GM21528 (cell line): Measurements from ENCODE around the gene MYH13.

Source experiments
- ATAC-seq: cut with Tn5 transposase; IDR thresholded peaks from one replicate; pipeline ENCODE4 v1.9.1; 2021; ENCODE audit warnings: mild to moderate bottlenecking, moderate library complexity; ENCODE audit not compliant: unreplicated experiment, low FRiP score

MYH13 gene

DNA sequence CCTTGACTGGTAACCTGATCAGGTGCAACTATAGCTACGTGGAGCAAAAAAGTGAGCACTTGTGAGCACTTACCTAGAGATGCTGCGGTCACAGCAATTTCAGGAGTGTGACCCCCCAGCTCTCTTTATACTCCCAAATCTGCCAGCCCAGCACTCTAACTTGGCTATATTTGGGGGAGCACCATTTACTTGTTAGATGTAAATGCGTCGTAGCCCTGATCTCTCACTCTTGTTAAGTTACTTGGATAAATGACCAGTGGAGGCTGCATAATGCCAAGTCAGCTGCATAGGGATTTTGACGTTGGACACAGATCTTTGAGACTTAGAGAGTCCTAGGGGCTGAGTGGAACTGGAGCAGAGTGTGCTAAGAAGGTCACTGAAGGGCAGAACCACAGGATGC is at the start of gene MYH13:
MYH13 (minus strand) TSS at position 101 of the 400 bp plus-strand sequence. CDS start 8,476 bp downstream, outside the sequence.
- ATAC-seq: no peak

DNA sequence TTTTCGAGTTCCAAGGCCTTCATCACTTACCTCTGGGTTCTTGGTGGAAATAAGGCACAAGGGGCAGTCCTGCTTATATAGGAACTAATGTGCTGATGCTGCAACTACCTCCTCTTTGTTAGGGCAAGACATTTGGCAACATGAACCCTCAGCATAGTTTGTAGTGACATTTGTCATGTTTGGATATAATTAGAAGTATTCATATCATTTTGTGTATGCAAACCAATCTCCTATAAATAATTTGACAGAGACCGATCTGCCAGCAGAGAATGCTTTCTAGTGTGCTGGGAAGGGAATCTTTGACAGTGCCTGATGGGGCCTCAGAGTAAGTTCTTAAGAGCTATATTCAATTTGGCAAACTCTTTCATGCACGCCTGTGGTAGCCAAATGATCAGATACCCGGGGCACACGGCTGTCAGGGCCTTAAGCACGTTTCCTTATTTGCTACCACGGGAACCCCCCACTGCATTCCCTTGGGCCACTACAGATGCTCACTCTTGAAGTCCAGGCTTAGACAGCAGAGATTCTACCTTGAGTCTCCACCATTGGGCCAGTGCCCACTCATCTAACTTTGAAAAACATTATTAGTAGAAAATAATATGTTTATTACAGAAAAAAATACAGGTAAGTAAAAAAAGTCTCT is 49.2 kb upstream of the MYH13 start, which contains the start of gene MYH8:
MYH8 (minus strand) TSS at position 51 of the 643 bp plus-strand sequence. CDS start 1,723 bp downstream, outside the sequence.
- no peak for ATAC-seq

DNA sequence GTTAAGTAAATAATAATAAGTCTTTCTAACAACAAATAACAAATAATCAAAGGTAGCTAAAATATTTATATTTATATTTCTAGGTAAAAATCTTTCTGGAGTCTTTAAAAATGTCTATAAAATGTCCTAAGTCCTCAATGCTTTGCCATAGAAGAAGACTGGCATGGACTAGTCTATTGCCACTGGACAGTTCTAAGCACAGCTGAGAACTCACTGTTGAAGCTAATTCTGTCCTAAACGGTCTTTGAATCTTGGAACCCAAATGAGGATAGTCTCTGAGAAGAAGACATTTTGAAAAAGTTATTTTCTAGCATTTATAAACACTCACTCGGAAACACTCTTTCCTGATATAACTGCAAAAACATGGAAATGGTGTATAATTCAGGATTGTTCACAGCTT is 48.4 kb upstream of the MYH13 start:
- ATAC-seq: no peak

GRCh38 chr17:10420811-10421210 is 48.0 kb upstream of the MYH13 start:
- no peak for ATAC-seq

GRCh38 chr17:10417431-10417830 is 44.6 kb upstream of the MYH13 start:
- ATAC-seq: no peak

- no peak for ATAC-seq
Observed at GRCh38 chr17:10415161-10415560, 42.4 kb upstream of the MYH13 start.

GRCh38 chr17:10403589-10403988 is 30.8 kb upstream of the MYH13 start:
- no peak for ATAC-seq

DNA sequence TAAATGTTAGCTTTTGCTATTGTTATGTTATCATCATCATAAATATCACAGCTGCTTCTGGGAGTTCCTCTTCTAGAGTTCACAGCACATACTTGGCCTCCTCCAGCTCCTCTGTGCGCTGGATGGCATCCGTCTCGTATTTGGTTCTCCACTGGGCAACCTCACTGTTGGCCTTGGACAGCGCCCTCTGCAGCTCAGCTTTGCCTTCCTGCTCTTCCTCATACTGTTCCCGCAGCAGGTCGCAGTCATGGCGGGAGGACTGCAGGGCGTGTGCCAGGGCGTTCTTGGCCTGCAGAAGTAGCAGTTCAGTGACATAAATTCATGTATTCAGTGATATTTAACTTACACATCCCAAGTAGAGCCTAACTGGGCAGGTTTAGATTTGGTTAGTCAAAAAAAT is 25.5 kb upstream of the MYH13 start:
- no peak for ATAC-seq

DNA sequence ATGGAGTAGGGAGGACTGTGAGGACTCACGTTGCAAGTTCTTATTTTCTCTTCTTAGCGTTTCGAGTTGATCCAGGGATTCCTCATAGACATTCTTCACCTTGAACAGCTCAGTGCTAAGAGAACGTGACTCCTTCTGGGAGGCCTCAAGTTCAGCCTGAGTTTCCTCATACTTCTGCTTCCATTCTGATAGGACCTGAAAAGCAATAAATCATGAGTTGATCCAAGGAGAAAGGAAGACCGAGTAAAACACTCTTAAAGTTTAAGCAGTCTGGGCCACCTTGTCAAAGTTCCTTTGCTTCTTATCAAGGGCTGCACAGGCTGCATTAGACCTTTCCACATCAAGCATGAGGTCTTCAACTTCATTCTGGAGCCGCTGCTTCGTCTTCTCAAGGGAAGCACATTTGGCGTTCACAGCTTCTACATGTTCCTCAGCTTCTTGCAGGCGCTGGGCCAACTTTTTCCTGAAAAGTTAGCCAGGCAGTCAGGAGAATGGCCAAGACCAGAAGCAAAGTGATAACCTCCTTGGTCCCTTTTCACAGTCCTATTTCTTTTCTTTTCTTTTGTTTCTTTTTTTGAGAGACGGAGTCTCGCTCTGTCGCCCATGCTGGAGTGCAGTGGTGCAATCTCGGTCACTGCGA is 23.8 kb upstream of the MYH13 start:
- ATAC-seq: no peak

DNA sequence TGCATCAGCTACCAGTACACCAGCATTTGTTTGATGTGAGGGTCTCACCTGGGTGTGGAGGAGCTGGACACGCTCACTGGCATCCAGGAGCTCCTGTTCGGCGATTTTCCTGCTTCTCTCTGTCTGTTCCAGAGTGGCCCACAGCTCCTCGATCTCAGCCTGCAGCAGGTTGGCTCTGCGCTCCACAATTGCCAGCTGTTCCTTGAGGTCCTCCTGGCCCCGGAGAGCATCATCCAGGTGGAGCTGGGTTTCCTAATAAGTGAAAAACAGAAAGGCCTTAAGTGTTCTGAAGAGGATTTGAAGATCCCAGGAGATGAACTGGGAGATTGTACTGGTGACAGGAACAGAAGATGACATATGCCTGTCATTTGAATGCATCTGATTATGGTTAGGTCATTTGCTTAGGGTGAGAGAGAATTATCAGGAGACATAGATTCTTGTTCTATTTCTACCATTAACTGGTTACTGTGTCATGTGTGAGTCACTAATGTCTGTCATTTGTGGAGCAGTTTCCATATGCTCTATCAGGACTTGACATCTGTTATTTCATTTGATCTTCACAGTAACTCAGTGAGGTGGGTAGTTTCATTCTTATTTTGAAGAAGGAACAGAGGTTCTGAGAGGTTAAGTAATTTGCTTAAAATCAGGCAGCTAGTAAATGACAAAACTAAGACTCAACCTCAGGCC is 21.5 kb upstream of the MYH13 start:
- no peak for ATAC-seq

DNA sequence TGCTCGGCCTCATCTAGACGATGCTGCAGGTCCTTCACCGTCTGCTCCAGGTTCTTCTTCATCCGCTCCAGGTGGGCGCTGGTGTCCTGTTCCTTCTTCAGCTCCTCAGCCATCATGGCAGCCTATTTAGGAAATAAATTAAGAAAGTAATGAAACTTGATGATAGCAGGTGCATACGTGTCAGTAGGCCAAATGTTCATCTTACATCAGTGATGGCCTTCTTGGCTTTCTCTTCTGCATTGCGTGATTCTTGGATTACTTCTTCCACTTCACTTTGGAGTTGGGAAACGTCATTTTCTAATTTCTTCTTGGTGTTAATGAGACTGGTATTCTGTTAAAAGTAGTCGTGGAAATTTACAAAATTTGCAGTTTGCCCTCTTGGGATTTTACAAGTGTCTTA is 20.1 kb upstream of the MYH13 start:
- no peak for ATAC-seq

DNA sequence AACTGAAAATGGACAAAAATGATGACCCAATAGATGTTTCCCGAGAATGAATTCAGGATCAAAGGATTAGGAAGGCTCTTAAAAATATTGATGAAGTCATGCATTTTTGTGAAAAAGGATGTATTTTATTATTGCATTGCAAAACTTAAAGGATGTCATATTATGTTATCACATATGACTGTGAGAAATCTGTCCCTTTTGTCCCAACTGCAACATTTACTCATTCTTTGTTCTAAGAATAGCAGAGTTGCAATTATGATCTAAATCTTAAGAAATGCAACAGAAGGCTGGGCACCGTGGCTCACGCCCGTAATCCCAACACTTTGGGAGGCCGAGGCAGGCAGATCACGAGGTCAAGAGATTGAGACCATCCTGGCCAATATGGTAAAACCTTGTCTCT is 13.1 kb upstream of the MYH13 start:
- ATAC-seq: no peak

DNA sequence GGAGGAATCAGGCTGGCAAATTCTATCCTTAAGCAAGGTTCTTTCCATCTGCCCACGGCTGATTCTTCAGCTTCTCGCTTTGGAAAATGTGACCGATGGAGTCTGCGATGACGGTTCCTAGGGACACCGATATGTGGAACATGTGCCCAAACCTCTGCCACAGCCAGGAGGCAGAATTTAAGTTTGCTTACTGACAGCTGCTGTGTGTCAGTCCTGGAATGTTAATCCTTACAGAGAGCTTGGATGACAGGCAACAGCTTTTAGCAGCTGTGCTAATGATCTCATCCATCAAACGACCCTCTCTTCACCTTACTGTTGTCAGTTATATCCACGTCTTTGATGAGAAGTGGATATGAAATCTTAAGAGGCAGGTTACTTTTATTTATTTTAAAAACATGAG is 11.4 kb upstream of the MYH13 start:
- no peak for ATAC-seq

GRCh38 chr17:10380631-10381408 is 8.0 kb upstream of the MYH13 start:
- ATAC-seq: no peak

DNA sequence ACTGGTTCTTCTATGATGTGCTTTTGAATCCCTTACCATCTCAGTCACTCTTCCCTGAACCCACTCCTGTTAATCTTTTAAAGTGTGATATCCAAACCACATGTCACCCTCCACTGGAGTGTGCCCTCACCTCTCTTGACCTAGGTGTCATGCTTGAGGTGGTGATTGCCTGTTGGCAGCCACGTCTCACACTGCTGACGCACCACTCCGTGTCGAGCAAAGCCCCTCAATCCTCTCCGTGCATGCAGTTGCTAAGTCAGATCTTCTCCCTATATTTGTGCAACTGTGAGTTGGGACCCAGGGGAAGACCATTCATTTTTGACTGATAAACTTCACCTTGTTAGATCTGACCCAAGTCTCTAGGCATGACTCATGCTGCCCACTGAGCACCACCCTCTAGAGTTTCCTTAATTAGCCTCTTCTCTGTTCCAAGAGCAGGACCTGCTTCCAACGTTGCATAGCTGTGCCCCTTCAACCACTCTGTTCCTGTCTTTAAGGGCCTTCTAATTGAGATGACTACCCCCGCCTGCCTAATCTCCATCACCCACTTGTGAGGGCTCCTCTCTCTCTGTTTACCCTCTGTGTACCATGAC is 2.7 kb downstream of the MYH13 start:
- ATAC-seq: no peak

GRCh38 chr17:10369239-10369638 is 3.6 kb downstream of the MYH13 start:
- ATAC-seq: no peak

DNA sequence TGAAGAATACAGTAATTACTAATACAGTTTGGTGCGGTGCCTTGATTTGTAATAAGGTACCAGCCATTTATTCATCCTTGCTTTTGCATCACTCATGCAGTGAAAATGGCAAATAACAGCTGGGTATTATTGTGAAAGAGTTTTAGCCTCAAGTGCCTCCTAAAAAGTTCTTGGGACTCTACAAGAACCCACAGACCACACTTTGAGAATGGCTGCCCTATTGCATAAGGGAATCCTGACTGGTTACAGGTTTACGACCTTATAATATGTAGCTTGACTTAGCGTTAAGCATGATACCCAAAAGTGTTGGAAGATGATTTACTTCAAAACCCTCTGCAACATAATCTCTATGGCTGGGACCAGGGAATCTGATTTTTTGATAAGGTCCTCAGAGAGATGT is 4.2 kb downstream of the MYH13 start:
- ATAC-seq: no peak

- no peak for ATAC-seq
Observed at GRCh38 chr17:10360578-10360977, 12.2 kb downstream of the MYH13 start.

DNA sequence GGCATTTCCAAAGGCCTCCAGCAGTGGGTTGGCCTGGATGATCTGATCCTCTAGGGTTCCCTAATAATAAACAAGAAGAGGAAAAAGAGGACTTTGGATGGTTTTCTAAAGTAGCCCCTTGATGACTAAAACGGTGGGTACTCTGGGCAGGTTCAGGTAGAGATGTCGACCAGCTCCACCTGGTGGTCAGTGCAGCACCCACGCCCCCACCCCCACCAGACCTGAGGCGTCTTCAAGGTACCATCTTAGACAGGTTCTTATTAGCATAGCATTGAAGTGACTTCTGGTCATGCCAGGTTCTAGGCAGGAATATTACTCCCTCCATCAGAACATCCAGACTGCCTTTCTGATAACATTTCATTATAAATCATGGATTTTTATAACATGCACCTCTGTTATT is 15.0 kb downstream of the MYH13 start:
- no peak for ATAC-seq

GRCh38 chr17:10354651-10355050 is 18.2 kb downstream of the MYH13 start:
- ATAC-seq: no peak

DNA sequence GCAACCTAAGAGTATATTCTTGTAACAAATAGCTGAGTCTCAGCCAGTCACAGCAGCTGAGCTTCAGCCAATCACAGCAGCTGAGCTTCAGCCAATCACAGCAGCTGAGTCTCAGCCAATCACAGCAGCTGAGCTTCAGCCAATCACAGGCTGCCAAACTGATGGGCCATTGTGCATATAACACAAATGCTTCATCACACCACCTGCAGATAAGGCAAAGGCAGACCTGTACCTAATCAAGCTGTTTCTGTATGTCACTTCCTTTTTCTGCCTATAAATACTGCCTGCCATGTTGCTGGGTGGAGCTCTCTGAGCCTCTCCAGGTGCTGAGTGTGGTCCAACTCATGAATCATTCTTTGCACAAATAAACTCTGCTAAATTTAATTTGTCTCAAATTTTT is 19.9 kb downstream of the MYH13 start:
- no peak for ATAC-seq
